A549 (cell line): ENCODE data around the gene CLDN14. TPM values are rescaled to one million over a fixed set of nuclear protein-coding genes. Genes with fewer than 3 reads are reported as not detected.

Experiments
- ATAC-seq, 2 experiments: fragments of 200-7000 bp in 1 of 2; fragments of >200 bp in 1 of 2; cut with Nextera tagmentation in 1 of 2; cut with Tn5 transposase in 1 of 2; 3 replicates each; pipeline versions ENCODE4 v1.8.0 to v1.9.1; 2018 to 2020; ENCODE audit warnings: mild to moderate bottlenecking in 1 of 2, moderate library complexity in 1 of 2
- CTCF ChIA-PET: fragments of 300-600 bp; sonication (Branson Sonifier 250); formaldehyde crosslinking; extraction: SDS; loops from one replicate; lab custom pipeline; 2021; ENCODE audit warnings: antibody characterized with exemption, inconsistent platforms; lab: Yijun Ruan, JAX
- POLR2A ChIA-PET: fragments of 350-600 bp; formaldehyde crosslinking; extraction: SDS; loops from one replicate; lab custom pipeline; 2021; ENCODE audit warnings: antibody characterized with exemption, inconsistent platforms; lab: Yijun Ruan, JAX
- DNase-seq, 2 experiments: peaks; one replicate each; pipeline versions ENCODE4 v3.0.0 to v3.0.0-alpha.2; 2011 to 2016; ENCODE audit warnings: low read depth in 1 of 2, low spot score in 1 of 2
- FAIRE-seq: peaks from 2 replicates; lab custom pipeline; 2011; peaks lifted over from hg19 to GRCh38; lab: Jason Lieb, UNC
- H3K27ac ChIP-seq, 2 experiments: fragments of >200 bp; sonication (Bioruptor Twin); formaldehyde crosslinking; 3 replicates each; pipeline ENCODE4 v1.5.1; 2016 to 2017
- H3K4me1 ChIP-seq: fragments of >200 bp; sonication (Bioruptor Twin); formaldehyde crosslinking; 3 replicates; pipeline ENCODE4 v1.6.1; 2016
- H3K4me2 ChIP-seq: fragments of >200 bp; sonication (Bioruptor Twin); formaldehyde crosslinking; 3 replicates; pipeline ENCODE4 v1.6.1; 2016
- H3K4me3 ChIP-seq: fragments of >200 bp; sonication (Bioruptor Twin); formaldehyde crosslinking; 3 replicates; pipeline ENCODE4 v1.5.1; 2016
- H3K9me3 ChIP-seq: fragments of >200 bp; sonication (Bioruptor Twin); formaldehyde crosslinking; 3 replicates; pipeline ENCODE4 v1.6.1; 2016
- BHLHE40 ChIP-seq: IDR thresholded peaks from 2 replicates; pipeline ENCODE4 v1.6.1; 2012; ENCODE audit warnings: low read depth, low read length, inconsistent platforms
- CBX2 ChIP-seq: fragments of 200-600 bp; sonication (generic); IDR thresholded peaks from 2 replicates; pipeline ENCODE4 v1.6.1; 2016; ENCODE audit warnings: low read depth, mild to moderate bottlenecking, borderline replicate concordance
- EHF ChIP-seq: fragments of 250-450 bp; sonication (Bioruptor Pico); IDR thresholded peaks from 2 replicates; pipeline ENCODE4 v1.5.0; 2020; ENCODE audit warnings: mild to moderate bottlenecking
- FOSL2 ChIP-seq, 2 experiments: fragments of 450-650 bp in 1 of 2; fragments of >200 bp in 1 of 2; sonication (Bioruptor Twin) in 1 of 2; formaldehyde crosslinking; IDR thresholded peaks; 2 replicates each; pipeline versions ENCODE4 v1.5.0 to v1.6.1; 2016 to 2020; ENCODE audit warnings: mild to moderate bottlenecking in 1 of 2, moderate library complexity in 1 of 2
- FOXS1 ChIP-seq: fragments of 250-450 bp; sonication (Bioruptor Pico); IDR thresholded peaks from 2 replicates; pipeline ENCODE4 v1.5.0; 2020; ENCODE audit warnings: mild to moderate bottlenecking, moderate library complexity
- HDAC2 ChIP-seq: fragments of 200-600 bp; sonication (generic); IDR thresholded peaks from 2 replicates; pipeline ENCODE4 v1.6.1; 2016
- HOXB13 ChIP-seq: fragments of 250-450 bp; sonication (Bioruptor Pico); IDR thresholded peaks from 2 replicates; pipeline ENCODE4 v1.5.0; 2020; ENCODE audit warnings: low read depth, mild to moderate bottlenecking, moderate library complexity
- HOXB5 ChIP-seq: fragments of 250-450 bp; sonication (Bioruptor Pico); IDR thresholded peaks from 2 replicates; pipeline ENCODE4 v1.5.0; 2020; ENCODE audit warnings: mild to moderate bottlenecking, moderate library complexity
- JUN ChIP-seq, 2 experiments: fragments of >200 bp; sonication (Bioruptor Twin); formaldehyde crosslinking; IDR thresholded peaks; 2 replicates in 1 of 2; 3 replicates in 1 of 2; pipeline ENCODE4 v1.6.1; 2016 to 2017
- MAFK ChIP-seq: fragments of 450-650 bp; IDR thresholded peaks from 2 replicates; pipeline ENCODE4 v1.6.1; 2014; ENCODE audit not compliant: partially characterized antibody
- MYC ChIP-seq: IDR thresholded peaks from 2 replicates; pipeline ENCODE4 v1.6.1; 2012; ENCODE audit warnings: mild to moderate bottlenecking, inconsistent platforms, low read length, improper control_type of control experiment, borderline replicate concordance
- NPAS2 ChIP-seq: fragments of 250-450 bp; sonication (Bioruptor Pico); IDR thresholded peaks from 2 replicates; pipeline ENCODE4 v1.8.0; 2022; ENCODE audit warnings: mild to moderate bottlenecking, moderate library complexity, borderline replicate concordance
- POLR2A ChIP-seq: IDR thresholded peaks from 2 replicates; pipeline ENCODE4 v1.6.1; 2012; ENCODE audit warnings: mild to moderate bottlenecking, low read length
- POLR2AphosphoS2 ChIP-seq: conservative IDR thresholded peaks from 2 replicates; pipeline ENCODE4 v1.6.1; 2012; ENCODE audit warnings: low read length, improper control_type of control experiment, inconsistent platforms
- SMC3 ChIP-seq: fragments of >200 bp; sonication (Bioruptor Twin); formaldehyde crosslinking; IDR thresholded peaks from 3 replicates; pipeline ENCODE4 v1.6.1; 2018; ENCODE audit warnings: inconsistent platforms
- ZFP36 ChIP-seq: fragments of 450-650 bp; IDR thresholded peaks from 2 replicates; pipeline ENCODE4 v1.6.1; 2014; ENCODE audit warnings: borderline replicate concordance; ENCODE audit not compliant: partially characterized antibody
- ZNF302 ChIP-seq: fragments of 250-450 bp; sonication (Bioruptor Pico); IDR thresholded peaks from 2 replicates; pipeline ENCODE4 v1.9.0; 2021; ENCODE audit warnings: inconsistent platforms, mild to moderate bottlenecking, moderate library complexity
- WGBS: methylation state at CpG from one replicate; pipeline ENCODE4 v1.1.6; 2017; ENCODE audit errors: missing lambda C conversion rate; 5-methylcytosine and 5-hydroxymethylcytosine counted together
- polyA plus RNA-seq, 4 experiments: library from polyadenylated mRNA; depleted of rRNA in 3 of 4; stranded (reverse); fragments of >200 nt; fragmentation: RNase III in 1 of 4; extraction: RNeasy Plus Mini Kit Qiagen cat#74134 plus additional on column Dnase treatment in 1 of 4; gene quantifications; 2 replicates in 3 of 4; 3 replicates in 1 of 4; pipeline ENCODE4 v1.2.3, GENCODE V29; 2011 to 2017
- TF ChIP-seq, protein P1 (sequence below): fragments of 150-350 bp; IDR thresholded peaks from 2 replicates; pipeline ENCODE4 v1.6.1; 2014; ENCODE audit warnings: low read depth, mild to moderate bottlenecking, low read length
- TF ChIP-seq, protein P2 (sequence below): fragments of 250-450 bp; sonication (Bioruptor Pico); IDR thresholded peaks from 2 replicates; pipeline ENCODE4 v1.5.0; 2021; ENCODE audit warnings: mild to moderate bottlenecking, moderate library complexity, borderline replicate concordance
- TF ChIP-seq, protein P3 (sequence below): fragments of 250-450 bp; sonication (Bioruptor Pico); IDR thresholded peaks from 2 replicates; pipeline ENCODE4 v1.5.0; 2020; ENCODE audit warnings: low read depth, mild to moderate bottlenecking, moderate library complexity

The CLDN14 gene
- polyA plus RNA-seq, 2 of the 4 experiments (the other 2 are of a cell fraction) = not detected

DNA sequence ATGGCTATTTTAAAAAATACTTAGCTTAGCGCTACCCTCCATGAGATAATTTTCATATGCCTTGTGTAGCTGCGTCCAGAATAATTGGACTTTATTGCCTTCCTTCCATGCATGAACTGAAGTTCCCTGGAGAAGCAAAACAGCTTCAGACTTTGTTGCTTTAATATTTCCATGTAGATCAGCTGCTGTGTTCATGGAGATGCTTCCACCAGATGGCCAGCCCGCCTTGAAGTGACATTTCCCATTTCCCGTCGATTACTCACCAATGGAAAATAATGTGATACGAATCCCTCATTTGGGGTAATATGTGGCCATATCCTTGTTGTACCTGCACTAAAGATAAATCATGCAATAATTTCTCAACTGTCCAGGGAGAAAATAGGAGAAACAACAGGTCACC, 47.4 kb upstream of the CLDN14 start (continued):
- TF ChIP-seq, protein P1, sequence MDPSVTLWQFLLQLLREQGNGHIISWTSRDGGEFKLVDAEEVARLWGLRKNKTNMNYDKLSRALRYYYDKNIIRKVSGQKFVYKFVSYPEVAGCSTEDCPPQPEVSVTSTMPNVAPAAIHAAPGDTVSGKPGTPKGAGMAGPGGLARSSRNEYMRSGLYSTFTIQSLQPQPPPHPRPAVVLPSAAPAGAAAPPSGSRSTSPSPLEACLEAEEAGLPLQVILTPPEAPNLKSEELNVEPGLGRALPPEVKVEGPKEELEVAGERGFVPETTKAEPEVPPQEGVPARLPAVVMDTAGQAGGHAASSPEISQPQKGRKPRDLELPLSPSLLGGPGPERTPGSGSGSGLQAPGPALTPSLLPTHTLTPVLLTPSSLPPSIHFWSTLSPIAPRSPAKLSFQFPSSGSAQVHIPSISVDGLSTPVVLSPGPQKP = no peak
- TF ChIP-seq MYC (no peak), POLR2AphosphoS2 (no peak), ZFP36 (no peak), NPAS2 (CRISPR knock-in tag) (no peak), EHF (CRISPR knock-in tag) (no peak), FOSL2 (IDR thresholded peaks at IDR 0.05) (no peak), FOSL2 (CRISPR knock-in tag; IDR thresholded peaks at IDR 0.05) (no peak)

DNA sequence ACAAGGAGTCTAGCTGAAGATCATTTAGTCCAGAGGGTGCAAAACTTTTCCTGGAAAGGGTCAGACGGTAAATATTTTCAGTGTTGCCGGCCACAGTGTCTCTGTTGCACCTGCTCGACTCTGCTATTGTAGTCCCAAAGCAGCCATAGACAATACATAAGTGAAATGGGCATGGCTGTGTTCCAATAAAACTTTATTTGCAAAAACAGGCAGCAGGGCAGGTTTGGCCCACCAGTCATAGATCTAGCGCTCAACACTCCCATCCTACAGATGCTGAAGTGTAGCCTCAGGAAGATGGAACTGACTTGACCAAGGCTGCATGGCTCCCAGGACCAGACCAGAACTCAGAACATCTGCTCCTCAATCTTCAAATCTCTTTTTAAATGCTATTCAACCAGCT, 46.2 kb upstream of the CLDN14 start:
- H3K4me1 ChIP-seq = no peaks in the 10 kb centered on the region
- no peak for ATAC-seq
- no peaks in the 10 kb centered on the region for H3K9me3 ChIP-seq
- no peak overlapping the region for H3K27ac ChIP-seq
- ChIA-PET CTCF (interaction anchor here (1.0 kb wide), 1 partner anchor 21 kb away, joined by 3 read pairs; no protein-coding TSS in a partner anchor), POLR2A (no interaction called here)
- 94% methylated on average over 4 of the region's 4 CpGs for WGBS
- no peak for DNase-seq
- TF ChIP-seq FOXS1 (CRISPR knock-in tag) = no peak
- TF ChIP-seq EHF (CRISPR knock-in tag) = no peak
- TF ChIP-seq, all 56 proteins: peak for 0
- Histone ChIP-seq H3K4me3 (no peak overlapping the region), H3K4me2 (no peak overlapping the region)
- FAIRE-seq = no peak

DNA sequence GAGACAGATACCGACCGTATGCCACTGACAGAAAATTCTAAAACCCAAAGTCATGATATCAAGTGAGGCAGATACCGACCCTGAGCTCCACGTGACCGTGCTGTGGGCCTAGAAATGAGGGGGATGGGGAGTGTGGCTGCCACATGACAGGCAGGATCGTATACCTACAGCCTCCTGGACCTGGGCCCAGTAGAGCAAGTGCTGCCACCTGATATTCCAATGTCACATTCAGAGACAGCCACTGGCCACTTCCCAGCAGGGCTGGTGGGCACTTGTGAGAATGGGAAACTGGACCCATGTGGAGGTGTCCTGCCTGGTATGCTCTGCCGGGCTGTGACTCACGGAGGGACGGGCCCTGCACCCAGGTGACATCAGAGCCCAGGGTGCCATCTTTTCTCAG, 44.6 kb upstream of the CLDN14 start:
- H3K4me1 ChIP-seq = no peaks in the 10 kb centered on the region
- ChIA-PET POLR2A (no interaction called here), CTCF (no interaction called here)
- WGBS = 62% methylated on average over 5 of the region's 9 CpGs
- TF ChIP-seq, protein P2, sequence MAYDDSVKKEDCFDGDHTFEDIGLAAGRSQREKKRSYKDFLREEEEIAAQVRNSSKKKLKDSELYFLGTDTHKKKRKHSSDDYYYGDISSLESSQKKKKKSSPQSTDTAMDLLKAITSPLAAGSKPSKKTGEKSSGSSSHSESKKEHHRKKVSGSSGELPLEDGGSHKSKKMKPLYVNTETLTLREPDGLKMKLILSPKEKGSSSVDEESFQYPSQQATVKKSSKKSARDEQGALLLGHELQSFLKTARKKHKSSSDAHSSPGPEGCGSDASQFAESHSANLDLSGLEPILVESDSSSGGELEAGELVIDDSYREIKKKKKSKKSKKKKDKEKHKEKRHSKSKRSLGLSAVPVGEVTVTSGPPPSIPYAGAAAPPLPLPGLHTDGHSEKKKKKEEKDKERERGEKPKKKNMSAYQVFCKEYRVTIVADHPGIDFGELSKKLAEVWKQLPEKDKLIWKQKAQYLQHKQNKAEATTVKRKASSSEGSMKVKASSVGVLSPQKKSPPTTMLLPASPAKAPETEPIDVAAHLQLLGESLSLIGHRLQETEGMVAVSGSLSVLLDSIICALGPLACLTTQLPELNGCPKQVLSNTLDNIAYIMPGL (CRISPR knock-in tag) = no peak
- TF ChIP-seq FOXS1 (CRISPR knock-in tag) = no peak
- TF ChIP-seq SMC3 = no peak
- TF ChIP-seq FOSL2 (IDR thresholded peaks at IDR 0.05) = no peak
- TF ChIP-seq FOSL2 (CRISPR knock-in tag; IDR thresholded peaks at IDR 0.05) = no peak
- TF ChIP-seq, protein P3, sequence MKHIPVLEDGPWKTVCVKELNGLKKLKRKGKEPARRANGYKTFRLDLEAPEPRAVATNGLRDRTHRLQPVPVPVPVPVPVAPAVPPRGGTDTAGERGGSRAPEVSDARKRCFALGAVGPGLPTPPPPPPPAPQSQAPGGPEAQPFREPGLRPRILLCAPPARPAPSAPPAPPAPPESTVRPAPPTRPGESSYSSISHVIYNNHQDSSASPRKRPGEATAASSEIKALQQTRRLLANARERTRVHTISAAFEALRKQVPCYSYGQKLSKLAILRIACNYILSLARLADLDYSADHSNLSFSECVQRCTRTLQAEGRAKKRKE (CRISPR knock-in tag) = no peak
- TF ChIP-seq ZNF302 (CRISPR knock-in tag) = no peak
- TF ChIP-seq BHLHE40 = no peak
- TF ChIP-seq CBX2 = no peak
- TF ChIP-seq JUN (IDR thresholded peaks at IDR 0.05) = no peak
- TF ChIP-seq HDAC2 = no peak
- no peak for TF ChIP-seq HOXB13 (CRISPR knock-in tag)
- TF ChIP-seq POLR2A = no peak
- no peak for TF ChIP-seq HOXB5 (CRISPR knock-in tag)
- TF ChIP-seq MAFK = no peak
- H3K9me3 ChIP-seq = no peaks in the 10 kb centered on the region
- FAIRE-seq = no peak
- DNase-seq = no peak
- no peak overlapping the region for H3K27ac ChIP-seq
- H3K4me3 ChIP-seq = no peak overlapping the region
- no peak overlapping the region for H3K4me2 ChIP-seq
- ATAC-seq = no peak
